GM21576 (cell line): Measurements from ENCODE around the gene IGIP.

Source experiments
- ATAC-seq: cut with Tn5 transposase; IDR thresholded peaks from one replicate; pipeline ENCODE4 v1.9.1; 2021; ENCODE audit warnings: mild to moderate bottlenecking, moderate library complexity; ENCODE audit not compliant: unreplicated experiment

IGIP gene

GRCh38 chr5:140111011-140111858 lies 14.5 kb upstream of the IGIP start:
- no peak for ATAC-seq

GRCh38 chr5:140111859-140112551 lies 13.7 kb upstream of the IGIP start:
- no peak for ATAC-seq

DNA sequence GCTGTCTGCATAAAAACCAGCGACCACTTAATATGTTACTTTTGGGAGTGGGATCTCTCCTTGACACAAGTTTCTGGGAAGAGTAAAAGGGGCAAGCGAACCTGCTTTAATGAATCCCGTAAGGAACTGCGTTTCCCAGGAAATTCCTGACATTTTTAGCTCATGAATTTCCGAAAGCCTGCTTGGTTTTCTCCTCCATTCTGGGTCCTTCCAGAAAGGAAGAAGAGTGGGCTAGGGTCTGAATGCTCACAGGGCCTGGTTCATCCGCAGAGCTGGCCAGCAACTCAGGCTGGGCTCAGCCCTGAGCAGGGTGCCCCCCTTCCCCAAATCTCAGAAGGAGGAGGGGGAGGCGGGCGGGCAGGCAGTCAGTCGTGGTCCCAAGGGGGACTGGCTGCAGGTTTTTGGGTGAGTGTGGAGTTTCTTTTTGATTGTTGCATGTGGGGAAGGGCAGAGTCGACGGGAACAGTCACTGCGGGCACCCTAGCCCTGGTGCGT lies 13.0 kb upstream of the IGIP start:
- ATAC-seq, result no peak

- no peak for ATAC-seq
These were observed 12.5 kb upstream of the IGIP start for GRCh38 chr5:140113180-140113698.

GRCh38 chr5:140113699-140114263 lies 12.0 kb upstream of the IGIP start, which contains the start of gene PURA:
TSS of gene PURA (plus strand) at chr5:140114109. CDS start at chr5:140114182, 73 bp downstream.
- peak; percentile 88 for ATAC-seq

DNA sequence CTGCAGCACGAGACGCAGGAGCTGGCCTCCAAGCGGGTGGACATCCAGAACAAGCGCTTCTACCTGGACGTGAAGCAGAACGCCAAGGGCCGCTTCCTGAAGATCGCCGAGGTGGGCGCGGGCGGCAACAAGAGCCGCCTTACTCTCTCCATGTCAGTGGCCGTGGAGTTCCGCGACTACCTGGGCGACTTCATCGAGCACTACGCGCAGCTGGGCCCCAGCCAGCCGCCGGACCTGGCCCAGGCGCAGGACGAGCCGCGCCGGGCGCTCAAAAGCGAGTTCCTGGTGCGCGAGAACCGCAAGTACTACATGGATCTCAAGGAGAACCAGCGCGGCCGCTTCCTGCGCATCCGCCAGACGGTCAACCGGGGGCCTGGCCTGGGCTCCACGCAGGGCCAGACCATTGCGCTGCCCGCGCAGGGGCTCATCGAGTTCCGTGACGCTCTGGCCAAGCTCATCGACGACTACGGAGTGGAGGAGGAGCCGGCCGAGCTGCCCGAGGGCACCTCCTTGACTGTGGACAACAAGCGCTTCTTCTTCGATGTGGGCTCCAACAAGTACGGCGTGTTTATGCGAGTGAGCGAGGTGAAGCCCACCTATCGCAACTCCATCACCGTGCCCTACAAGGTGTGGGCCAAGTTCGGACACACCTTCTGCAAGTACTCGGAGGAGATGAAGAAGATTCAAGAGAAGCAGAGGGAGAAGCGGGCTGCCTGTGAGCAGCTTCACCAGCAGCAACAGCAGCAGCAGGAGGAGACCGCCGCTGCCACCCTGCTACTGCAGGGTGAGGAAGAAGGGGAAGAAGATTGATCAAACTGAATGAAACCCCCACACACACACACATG lies 11.2 kb upstream of the IGIP start:
- peak; percentile 27 for ATAC-seq

DNA sequence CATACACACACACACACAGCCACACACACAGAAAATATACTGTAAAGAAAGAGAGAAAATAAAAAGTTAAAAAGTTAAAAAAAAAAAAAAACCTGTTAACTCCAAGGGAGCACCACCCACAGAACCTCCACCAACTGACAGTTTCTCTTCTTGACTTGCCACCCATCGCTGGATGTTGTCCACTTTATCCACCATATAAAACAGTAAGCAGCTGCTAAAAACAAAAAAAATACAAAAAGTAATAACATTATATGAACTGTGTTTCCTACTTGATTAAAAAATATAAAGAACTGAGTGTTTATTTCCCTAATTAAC lies 10.6 kb upstream of the IGIP start:
- no peak for ATAC-seq

GRCh38 chr5:140116716-140117115 lies 9.0 kb upstream of the IGIP start:
- no peak for ATAC-seq

DNA sequence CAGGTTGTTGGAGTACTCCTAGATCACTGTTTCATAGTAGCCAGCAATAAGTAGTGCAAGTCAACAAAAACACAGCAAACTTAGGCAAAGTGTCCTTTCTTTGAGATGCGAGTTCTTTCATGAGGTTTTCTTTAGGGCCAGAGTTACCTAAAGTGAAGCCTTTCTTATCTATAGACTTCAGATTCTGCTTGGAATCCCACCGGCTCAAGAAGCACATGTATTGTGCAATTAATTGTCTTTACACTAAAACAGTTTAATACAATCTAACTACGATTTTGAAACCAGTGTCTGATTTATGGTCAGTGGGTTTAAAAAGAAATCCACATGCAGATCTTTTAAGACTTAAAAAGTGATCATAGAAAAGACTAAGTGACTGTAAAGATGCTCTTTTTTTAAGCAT lies 8.2 kb upstream of the IGIP start:
- no peak for ATAC-seq

GRCh38 chr5:140118302-140118936 lies 7.3 kb upstream of the IGIP start:
- no peak for ATAC-seq

- no peak for ATAC-seq
These were observed 727 bp downstream of the IGIP start for GRCh38 chr5:140126315-140127012.

- no peak for ATAC-seq
These were observed 2.6 kb downstream of the IGIP start for GRCh38 chr5:140128376-140128775.

- no peak for ATAC-seq
These were observed 5.4 kb downstream of the IGIP start for GRCh38 chr5:140130949-140131733.

GRCh38 chr5:140131967-140132409 lies 6.3 kb downstream of the IGIP start:
- no peak for ATAC-seq

- no peak for ATAC-seq
These were observed 7.9 kb downstream of the IGIP start for GRCh38 chr5:140133514-140134167.

DNA sequence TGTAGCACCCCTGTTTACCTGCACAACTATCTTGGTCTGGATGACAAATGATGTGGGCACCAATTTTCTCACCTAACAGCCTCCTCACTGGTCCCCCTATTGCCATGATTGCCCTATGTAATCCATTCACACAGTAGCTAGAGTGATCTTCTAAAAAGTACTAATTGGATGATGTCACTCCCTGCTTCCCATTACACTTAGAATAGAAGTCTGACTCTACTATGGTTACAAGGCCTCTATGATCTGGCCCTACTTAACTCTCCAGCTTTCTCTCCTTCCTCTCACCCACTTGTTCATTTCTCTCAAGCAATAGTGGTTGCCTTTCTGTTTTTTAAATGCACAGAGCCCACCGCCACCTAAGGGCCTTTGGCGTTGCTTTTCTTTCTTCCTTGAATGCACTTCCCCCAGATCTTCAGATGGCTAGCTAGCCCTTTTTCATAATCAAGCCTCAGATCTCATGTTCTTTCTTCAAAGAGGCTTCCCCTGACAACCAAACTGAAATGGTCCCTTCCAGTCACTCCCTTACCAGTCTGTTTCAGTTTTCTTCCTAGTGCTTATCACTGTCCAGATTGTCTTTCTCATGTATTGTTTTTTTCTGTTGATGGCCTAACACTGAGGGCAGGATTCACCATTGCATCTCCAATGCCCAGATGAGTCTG lies 8.7 kb downstream of the IGIP start:
- no peak for ATAC-seq

GRCh38 chr5:140135127-140135526 lies 9.4 kb downstream of the IGIP start:
- no peak for ATAC-seq

DNA sequence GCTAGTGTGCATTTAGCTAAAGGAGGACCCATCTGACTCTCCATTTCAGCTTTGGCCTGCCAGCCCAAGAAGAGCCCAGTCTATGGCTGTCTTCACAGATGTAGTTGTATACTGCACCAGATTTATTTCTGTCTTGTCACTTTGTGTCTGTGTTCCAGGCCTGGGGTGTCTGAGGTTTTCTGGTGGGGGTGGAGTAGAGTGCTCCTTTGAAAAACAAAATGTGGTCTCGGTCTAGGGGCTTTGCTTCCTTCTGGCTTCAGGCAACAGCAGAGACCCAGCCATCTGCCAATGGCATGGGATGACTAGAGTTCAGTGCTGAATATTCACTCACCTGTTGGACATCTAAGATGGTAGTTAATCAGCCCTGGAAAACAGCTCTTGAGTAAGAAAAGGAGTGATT lies 10.9 kb downstream of the IGIP start:
- no peak for ATAC-seq
